ENCODE data around the gene LDLRAP1.

The LDLRAP1 gene

GRCh38 chr1:25545767-25546166 is 2.4 kb downstream of the LDLRAP1 start:
- Histone ChIP-seq H3K9ac (ENCODE audit: low read length) (no peak overlapping the region), H3K4me1 (ENCODE audit: control insufficient read depth, insufficient read depth, low read length) (peaks cover 19% of the 10 kb centered on the region; the same call in 1 of the 2 replicates), H3K4me3 (ENCODE audit: low read depth, low read length) (no peak overlapping the region), H3K36me3 (ENCODE audit: control insufficient read depth, insufficient read depth, low read length) (no peaks in the 10 kb centered on the region), H3K27me3 (ENCODE audit: control insufficient read depth, insufficient read depth, low read length) (peaks cover 6% of the 10 kb centered on the region; the same call in 1 of the 2 replicates), H3K9me3 (ENCODE audit: control insufficient read depth, insufficient read depth, low read depth, low read length) (no peaks in the 10 kb centered on the region), H3K27ac (ENCODE audit: low read depth, low read length) (no peak overlapping the region)

DNA sequence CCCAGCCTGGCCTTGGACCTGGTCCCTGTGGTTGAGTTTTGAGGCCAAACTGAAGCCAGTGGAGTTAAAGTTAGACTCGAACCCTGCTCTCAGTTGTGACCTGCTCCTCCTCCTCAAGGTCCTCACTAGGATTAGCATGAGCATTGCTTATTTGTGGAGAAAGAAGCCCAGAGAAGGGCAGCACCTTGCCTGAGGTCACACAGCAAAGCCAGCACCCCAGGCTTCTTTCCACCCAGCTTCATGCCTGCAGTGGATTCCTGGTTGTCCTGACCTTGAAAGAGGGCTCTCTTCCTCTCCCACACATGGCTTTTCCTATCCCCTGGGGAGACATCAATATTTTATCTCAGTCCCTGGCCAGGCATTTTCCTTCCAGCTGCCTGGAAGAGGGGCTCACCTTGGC is 2.8 kb downstream of the LDLRAP1 start:
- Histone ChIP-seq H3K27ac (ENCODE audit: low read depth, low read length) (no peak overlapping the region), H3K36me3 (ENCODE audit: control insufficient read depth, insufficient read depth, low read length) (no peaks in the 10 kb centered on the region), H3K9ac (ENCODE audit: low read length) (no peak overlapping the region), H3K9me3 (ENCODE audit: control insufficient read depth, insufficient read depth, low read depth, low read length) (no peaks in the 10 kb centered on the region), H3K27me3 (ENCODE audit: control insufficient read depth, insufficient read depth, low read length) (peaks cover 6% of the 10 kb centered on the region; the same call in 1 of the 2 replicates), H3K4me1 (ENCODE audit: control insufficient read depth, insufficient read depth, low read length) (peaks cover 19% of the 10 kb centered on the region; the same call in 1 of the 2 replicates), H3K4me3 (ENCODE audit: low read depth, low read length) (no peak overlapping the region)

GRCh38 chr1:25548601-25549000 is 5.2 kb downstream of the LDLRAP1 start:
- no peaks in the 10 kb centered on the region for H3K9me3 ChIP-seq (ENCODE audit: control insufficient read depth, insufficient read depth, low read depth, low read length)
- no peak overlapping the region for H3K9ac ChIP-seq (ENCODE audit: low read length)
- H3K27ac ChIP-seq (ENCODE audit: low read depth, low read length), result no peak overlapping the region
- H3K4me1 ChIP-seq (ENCODE audit: control insufficient read depth, insufficient read depth, low read length), result peaks cover 19% of the 10 kb centered on the region; the same call in 1 of the 2 replicates
- H3K27me3 ChIP-seq (ENCODE audit: control insufficient read depth, insufficient read depth, low read length), result peaks cover 6% of the 10 kb centered on the region; the same call in 1 of the 2 replicates
- no peak overlapping the region for H3K4me3 ChIP-seq (ENCODE audit: low read depth, low read length)
- H3K36me3 ChIP-seq (ENCODE audit: control insufficient read depth, insufficient read depth, low read length), result no peaks in the 10 kb centered on the region

DNA sequence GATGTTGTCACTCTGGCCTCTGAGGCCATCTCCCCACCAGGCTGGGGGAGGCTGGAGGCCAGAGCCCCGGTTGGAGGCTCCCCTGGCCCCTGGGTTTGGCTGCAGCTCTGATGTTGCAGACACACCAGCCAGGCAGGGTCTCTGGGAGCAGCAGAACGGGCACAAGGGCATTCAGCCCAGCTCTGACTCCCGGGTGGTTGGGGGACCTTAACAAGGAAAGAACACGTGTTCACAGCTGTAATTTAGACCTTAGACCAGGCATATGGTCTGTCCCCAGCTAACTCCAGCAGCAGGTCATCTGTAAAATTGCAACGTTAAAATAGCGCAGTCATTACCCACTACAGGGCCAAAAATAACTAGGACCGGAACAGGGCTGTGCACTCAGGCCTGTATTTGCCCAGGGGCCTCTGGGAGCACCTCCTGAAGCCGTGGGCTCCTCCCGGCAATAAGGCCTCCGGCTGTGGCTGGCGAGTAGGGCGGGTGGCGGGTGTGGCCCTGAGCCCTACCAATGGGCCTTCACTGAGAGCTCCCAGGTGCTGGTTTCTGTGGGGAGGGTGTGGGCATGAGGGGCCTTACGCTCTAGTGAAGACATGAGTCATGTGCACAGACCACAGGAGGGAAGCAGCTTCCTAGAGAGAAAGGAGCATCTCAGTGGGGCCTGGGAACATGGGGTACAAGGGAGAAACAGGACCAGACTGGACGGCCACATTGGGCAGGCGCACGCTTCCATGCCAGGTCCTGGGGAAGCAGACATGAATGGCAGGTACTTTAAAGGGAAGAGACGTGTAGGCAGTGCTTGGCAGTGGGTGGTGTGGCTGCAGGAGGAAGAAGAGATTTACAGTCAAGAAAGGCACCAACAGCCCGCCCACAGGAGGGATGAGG is 6.1 kb downstream of the LDLRAP1 start:
- H3K27me3 ChIP-seq (ENCODE audit: control insufficient read depth, insufficient read depth, low read length), result no peaks in the 10 kb centered on the region
- no peak overlapping the region for H3K27ac ChIP-seq (ENCODE audit: low read depth, low read length)
- H3K9ac ChIP-seq (ENCODE audit: low read length), result no peak overlapping the region
- H3K4me1 ChIP-seq (ENCODE audit: control insufficient read depth, insufficient read depth, low read length), result peaks cover 17% of the 10 kb centered on the region; the same call in 1 of the 2 replicates
- H3K9me3 ChIP-seq (ENCODE audit: control insufficient read depth, insufficient read depth, low read depth, low read length), result no peaks in the 10 kb centered on the region
- H3K36me3 ChIP-seq (ENCODE audit: control insufficient read depth, insufficient read depth, low read length), result peaks cover 4% of the 10 kb centered on the region; the same call in 1 of the 2 replicates
- H3K4me3 ChIP-seq (ENCODE audit: low read depth, low read length), result no peak overlapping the region

DNA sequence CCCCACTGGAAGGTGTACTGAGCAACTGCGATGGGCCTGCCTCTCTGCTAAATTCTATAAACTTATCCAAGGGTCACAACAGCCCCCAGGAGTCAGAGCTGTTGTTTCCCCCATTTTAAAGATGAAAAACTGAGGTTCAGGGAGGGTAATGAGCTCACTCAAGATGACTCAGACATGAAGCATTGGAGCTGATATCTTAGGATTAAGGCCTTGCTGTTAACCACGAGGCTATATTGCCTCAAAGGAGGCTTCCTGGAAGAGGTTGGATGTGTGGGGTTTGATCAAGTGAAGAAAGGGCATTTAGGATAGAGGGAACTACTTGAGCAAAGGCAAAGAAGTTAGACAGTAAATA is 6.7 kb downstream of the LDLRAP1 start:
- Histone ChIP-seq H3K9ac (ENCODE audit: low read length) (no peak overlapping the region), H3K9me3 (ENCODE audit: control insufficient read depth, insufficient read depth, low read depth, low read length) (no peaks in the 10 kb centered on the region), H3K36me3 (ENCODE audit: control insufficient read depth, insufficient read depth, low read length) (peaks cover 10% of the 10 kb centered on the region; the same call in 1 of the 2 replicates), H3K27ac (ENCODE audit: low read depth, low read length) (no peak overlapping the region), H3K27me3 (ENCODE audit: control insufficient read depth, insufficient read depth, low read length) (no peaks in the 10 kb centered on the region), H3K4me1 (ENCODE audit: control insufficient read depth, insufficient read depth, low read length) (peaks cover 12% of the 10 kb centered on the region; the same call in 1 of the 2 replicates), H3K4me3 (ENCODE audit: low read depth, low read length) (no peak overlapping the region)

GRCh38 chr1:25550683-25551310 is 7.4 kb downstream of the LDLRAP1 start:
- Histone ChIP-seq H3K27ac (ENCODE audit: low read depth, low read length) (no peak overlapping the region), H3K4me1 (ENCODE audit: control insufficient read depth, insufficient read depth, low read length) (peaks cover 12% of the 10 kb centered on the region; the same call in 1 of the 2 replicates), H3K9ac (ENCODE audit: low read length) (no peak overlapping the region), H3K27me3 (ENCODE audit: control insufficient read depth, insufficient read depth, low read length) (no peaks in the 10 kb centered on the region), H3K9me3 (ENCODE audit: control insufficient read depth, insufficient read depth, low read depth, low read length) (no peaks in the 10 kb centered on the region), H3K4me3 (ENCODE audit: low read depth, low read length) (no peak overlapping the region), H3K36me3 (ENCODE audit: control insufficient read depth, insufficient read depth, low read length) (peaks cover 11% of the 10 kb centered on the region)

GRCh38 chr1:25553749-25554429 is 10.5 kb downstream of the LDLRAP1 start:
- Histone ChIP-seq H3K4me3 (ENCODE audit: low read depth, low read length) (no peak overlapping the region), H3K27ac (ENCODE audit: low read depth, low read length) (no peak overlapping the region), H3K9ac (ENCODE audit: low read length) (no peak overlapping the region), H3K9me3 (ENCODE audit: control insufficient read depth, insufficient read depth, low read depth, low read length) (no peaks in the 10 kb centered on the region), H3K36me3 (ENCODE audit: control insufficient read depth, insufficient read depth, low read length) (peaks cover 31% of the 10 kb centered on the region), H3K27me3 (ENCODE audit: control insufficient read depth, insufficient read depth, low read length) (no peaks in the 10 kb centered on the region), H3K4me1 (ENCODE audit: control insufficient read depth, insufficient read depth, low read length) (peaks cover 10% of the 10 kb centered on the region; the same call in 1 of the 2 replicates)

GRCh38 chr1:25554430-25554780 is 11.0 kb downstream of the LDLRAP1 start:
- Histone ChIP-seq H3K27ac (ENCODE audit: low read depth, low read length) (no peak overlapping the region), H3K9me3 (ENCODE audit: control insufficient read depth, insufficient read depth, low read depth, low read length) (no peaks in the 10 kb centered on the region), H3K27me3 (ENCODE audit: control insufficient read depth, insufficient read depth, low read length) (no peaks in the 10 kb centered on the region), H3K9ac (ENCODE audit: low read length) (no peak overlapping the region), H3K4me3 (ENCODE audit: low read depth, low read length) (no peak overlapping the region), H3K4me1 (ENCODE audit: control insufficient read depth, insufficient read depth, low read length) (peaks cover 5% of the 10 kb centered on the region; the same call in 1 of the 2 replicates), H3K36me3 (ENCODE audit: control insufficient read depth, insufficient read depth, low read length) (peaks cover 36% of the 10 kb centered on the region)

DNA sequence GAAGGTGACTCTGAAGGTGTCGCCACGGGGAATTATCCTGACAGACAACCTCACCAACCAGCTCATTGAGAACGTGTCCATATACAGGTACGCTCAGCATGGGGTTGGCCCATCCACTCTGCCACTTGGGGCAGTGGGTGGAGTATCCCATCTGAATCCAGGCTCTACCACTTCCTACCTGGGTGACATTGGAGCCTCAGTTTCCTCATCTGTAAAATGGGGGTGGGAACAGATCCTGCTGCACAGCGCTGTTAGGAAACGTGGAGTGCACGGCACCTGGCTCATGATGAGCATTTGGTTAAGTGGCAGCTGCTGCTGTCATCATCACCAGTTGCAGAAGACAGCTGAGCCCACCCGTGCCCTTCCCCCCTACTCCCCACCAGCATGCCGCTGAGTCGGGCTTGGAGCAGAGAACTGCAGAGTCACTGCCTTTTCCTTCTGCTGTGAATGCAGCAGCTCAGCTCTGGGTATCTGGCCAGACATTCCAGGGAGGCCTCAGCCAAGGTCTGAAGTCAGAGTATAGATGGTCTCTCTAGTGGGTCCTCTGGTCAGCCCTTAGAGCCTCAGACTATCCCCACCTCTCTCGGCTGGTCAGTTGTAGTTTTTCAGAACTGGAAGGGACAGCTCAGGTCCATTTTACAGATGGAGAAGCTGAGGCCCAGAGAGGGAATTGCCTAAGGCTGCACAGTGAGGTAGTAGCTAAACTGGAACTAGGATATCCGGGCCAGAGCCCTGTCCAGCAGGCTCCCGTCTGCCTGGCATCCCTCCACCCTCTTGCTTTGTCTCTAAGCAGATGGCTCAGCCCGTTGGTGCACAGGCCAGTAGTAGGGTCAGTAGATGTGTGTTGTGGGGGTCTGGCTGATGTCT is 11.7 kb downstream of the LDLRAP1 start:
- no peaks in the 10 kb centered on the region; the same call in 1 of the 2 replicates for H3K4me1 ChIP-seq (ENCODE audit: control insufficient read depth, insufficient read depth, low read length)
- H3K27me3 ChIP-seq (ENCODE audit: control insufficient read depth, insufficient read depth, low read length), result no peaks in the 10 kb centered on the region
- no peak overlapping the region for H3K9ac ChIP-seq (ENCODE audit: low read length)
- H3K36me3 ChIP-seq (ENCODE audit: control insufficient read depth, insufficient read depth, low read length), result peaks cover 40% of the 10 kb centered on the region
- no peak overlapping the region for H3K4me3 ChIP-seq (ENCODE audit: low read depth, low read length)
- no peaks in the 10 kb centered on the region for H3K9me3 ChIP-seq (ENCODE audit: control insufficient read depth, insufficient read depth, low read depth, low read length)
- no peak overlapping the region for H3K27ac ChIP-seq (ENCODE audit: low read depth, low read length)

DNA sequence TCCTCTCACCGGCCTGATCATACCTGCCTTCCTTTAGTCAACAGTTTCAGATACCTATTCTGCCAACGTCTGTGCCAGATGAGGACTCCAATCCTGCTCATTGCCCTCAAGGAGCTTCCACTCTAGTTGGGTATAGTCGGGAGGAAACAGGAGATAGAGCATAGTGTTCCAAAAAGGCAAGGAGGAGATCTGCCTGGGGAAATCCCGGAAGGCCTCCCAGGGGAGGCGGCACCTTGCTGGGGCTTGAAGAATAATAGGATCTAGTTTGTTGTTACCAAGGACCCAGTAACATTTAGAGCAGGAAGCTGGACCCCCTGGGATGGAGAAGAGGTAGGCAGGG is 12.3 kb downstream of the LDLRAP1 start:
- Histone ChIP-seq H3K27me3 (ENCODE audit: control insufficient read depth, insufficient read depth, low read length) (no peaks in the 10 kb centered on the region), H3K4me1 (ENCODE audit: control insufficient read depth, insufficient read depth, low read length) (no peaks in the 10 kb centered on the region; the same call in 1 of the 2 replicates), H3K9ac (ENCODE audit: low read length) (no peak overlapping the region), H3K36me3 (ENCODE audit: control insufficient read depth, insufficient read depth, low read length) (peaks cover 41% of the 10 kb centered on the region), H3K9me3 (ENCODE audit: control insufficient read depth, insufficient read depth, low read depth, low read length) (no peaks in the 10 kb centered on the region), H3K27ac (ENCODE audit: low read depth, low read length) (no peak overlapping the region), H3K4me3 (ENCODE audit: low read depth, low read length) (no peak overlapping the region)
